Cardiac muscle cell (in vitro differentiated cells and primary cell): ENCODE data around the gene TPD52L1. TPM values are rescaled to one million over a fixed set of nuclear protein-coding genes. Genes with fewer than 3 reads are reported as not detected.
"Not testable (repeated sequence)": the region's sequence is repeated elsewhere in the genome, so short reads cannot be mapped to it uniquely, and the experiment has no call there.

Source experiments
- DNase-seq, 2 donors: peaks; one replicate each; pipeline versions ENCODE4 v3.0.0 to v3.0.0-alpha.2; 2010 to 2017; ENCODE audit warnings: low read depth in 1 of 2, low spot score in 1 of 2
- H3K27ac ChIP-seq: fragments of 200-600 bp; sonication (generic); 2 replicates; pipeline ENCODE4 v1.5.1; 2016
- H3K27me3 ChIP-seq: fragments of 200-600 bp; sonication (generic); 2 replicates; pipeline ENCODE4 v1.6.0; 2016; ENCODE audit warnings: control low read depth
- H3K36me3 ChIP-seq: fragments of 200-600 bp; sonication (generic); 2 replicates; pipeline ENCODE4 v1.5.1; 2016; ENCODE audit warnings: control low read depth
- H3K4me1 ChIP-seq: fragments of 200-600 bp; sonication (generic); 2 replicates; pipeline ENCODE4 v1.8.1; 2017; ENCODE audit warnings: low read depth, mild to moderate bottlenecking, mixed run types
- H3K4me3 ChIP-seq: fragments of 200-600 bp; sonication (generic); 2 replicates; pipeline ENCODE4 v1.5.1; 2016; ENCODE audit warnings: mild to moderate bottlenecking
- H3K9me3 ChIP-seq: fragments of 200-600 bp; sonication (generic); 2 replicates; pipeline ENCODE4 v1.5.1; 2017; ENCODE audit warnings: low read depth, mild to moderate bottlenecking, control low read depth
- CTCF ChIP-seq: IDR thresholded peaks from 2 replicates; pipeline ENCODE4 v1.5.1; 2012; ENCODE audit warnings: low read depth, mild to moderate bottlenecking, low read length
- polyA plus RNA-seq: library from polyadenylated mRNA; unstranded; fragments of >200 nt; fragmentation: Nextera tagmentation; extraction: Ambion mirVana; gene quantifications from 2 replicates; pipeline ENCODE4 v1.2.1, GENCODE V29; 2016
- total RNA-seq: library from RNA; depleted of rRNA; stranded (reverse); fragments of >200 nt; gene quantifications from 2 replicates; pipeline ENCODE4 v1.2.3, GENCODE V29; 2016

TPD52L1 gene
- total and polyA plus RNA-seq, 2 experiments from 2014 or later = 49.2 to 72.8 TPM

- no peak for TF ChIP-seq CTCF
- Histone ChIP-seq H3K4me3 (no peak overlapping the region), H3K27ac (no peak overlapping the region), H3K36me3 (peaks cover 18% of the 10 kb centered on the region), H3K9me3 (no peaks in the 10 kb centered on the region), H3K27me3 (no peaks in the 10 kb centered on the region), H3K4me1 (no peaks in the 10 kb centered on the region)
- peak in 1 of 2 donors; percentile 53 for DNase-seq
Observed at GRCh38 chr6:125273965-125274364, 120.4 kb downstream of the TPD52L1 start.

- H3K27ac ChIP-seq = no peak overlapping the region
- H3K4me3 ChIP-seq = no peak overlapping the region
- DNase-seq = no peak
- H3K36me3 ChIP-seq = peaks cover 18% of the 10 kb centered on the region
- TF ChIP-seq CTCF = no peak
- H3K9me3 ChIP-seq = no peaks in the 10 kb centered on the region
- H3K27me3 ChIP-seq = no peaks in the 10 kb centered on the region
- no peaks in the 10 kb centered on the region for H3K4me1 ChIP-seq
Observed at GRCh38 chr6:125274935-125275334, 121.4 kb downstream of the TPD52L1 start.

GRCh38 chr6:125275779-125276178 lies 122.2 kb downstream of the TPD52L1 start:
- no peaks in the 10 kb centered on the region for H3K27me3 ChIP-seq
- peaks cover 18% of the 10 kb centered on the region for H3K36me3 ChIP-seq
- no peak for DNase-seq
- no peaks in the 10 kb centered on the region for H3K4me1 ChIP-seq
- H3K4me3 ChIP-seq = no peak overlapping the region
- no peaks in the 10 kb centered on the region for H3K9me3 ChIP-seq
- no peak overlapping the region for H3K27ac ChIP-seq
- TF ChIP-seq CTCF = no peak

- H3K4me3 ChIP-seq = no peak overlapping the region
- no peak for TF ChIP-seq CTCF
- DNase-seq = no peak
- H3K4me1 ChIP-seq = no peaks in the 10 kb centered on the region
- no peaks in the 10 kb centered on the region for H3K9me3 ChIP-seq
- no peak overlapping the region for H3K27ac ChIP-seq
- no peaks in the 10 kb centered on the region for H3K27me3 ChIP-seq
- peaks cover 18% of the 10 kb centered on the region for H3K36me3 ChIP-seq
Observed at GRCh38 chr6:125277838-125278237, 124.3 kb downstream of the TPD52L1 start.

GRCh38 chr6:125279961-125280360 lies 126.4 kb downstream of the TPD52L1 start:
- TF ChIP-seq CTCF = no peak
- no peaks in the 10 kb centered on the region for H3K9me3 ChIP-seq
- H3K4me1 ChIP-seq = no peaks in the 10 kb centered on the region
- no peak for DNase-seq
- H3K36me3 ChIP-seq = peaks cover 15% of the 10 kb centered on the region
- no peak overlapping the region for H3K27ac ChIP-seq
- H3K27me3 ChIP-seq = no peaks in the 10 kb centered on the region
- no peak overlapping the region for H3K4me3 ChIP-seq

- not testable (repeated sequence) for H3K36me3 ChIP-seq, H3K27me3 ChIP-seq, H3K4me3 ChIP-seq, DNase-seq, H3K9me3 ChIP-seq, H3K27ac ChIP-seq, H3K4me1 ChIP-seq
Observed at GRCh38 chr6:125280370-125281035, 126.9 kb downstream of the TPD52L1 start.

- H3K9me3 ChIP-seq, H3K27me3 ChIP-seq: not testable (repeated sequence)
- peaks cover 15% of the 10 kb centered on the region for H3K36me3 ChIP-seq
Observed at GRCh38 chr6:125282470-125282869, 128.9 kb downstream of the TPD52L1 start.

More at GRCh38 chr6:125282470-125282869, 128.9 kb downstream of the TPD52L1 start:
- not testable (repeated sequence) for H3K4me1 ChIP-seq, DNase-seq, H3K4me3 ChIP-seq, H3K27ac ChIP-seq
